HT1080 (cell line): ENCODE results near the gene PLCH1. TPM values are rescaled to one million over a fixed set of nuclear protein-coding genes. Genes with fewer than 3 reads are reported as not detected.
A peak's percentile ranks its signal among the peaks of the same experiment; 100 is the strongest.

Experiments
- DNase-seq: peaks from one replicate; pipeline ENCODE4 v3.0.0-alpha.2; 2015; ENCODE audit warnings: low read depth
- total RNA-seq: library from RNA; depleted of rRNA; stranded (reverse); fragments of >200 nt; shearing (Covaris generic); gene quantifications from 2 replicates; pipeline ENCODE4 v1.2.3, GENCODE V29; 2014

The PLCH1 gene
- total RNA-seq, 1 experiment from 2014 or later: 0.53 TPM

- peak; percentile 72 for DNase-seq
Observed at GRCh38 chr3:155387571-155387970, 357.3 kb downstream of the PLCH1 start.

- no peak for DNase-seq
Observed at GRCh38 chr3:155386919-155387318, 358.0 kb downstream of the PLCH1 start.

GRCh38 chr3:155385896-155386625, 358.8 kb downstream of the PLCH1 start:
- DNase-seq: no peak

GRCh38 chr3:155382396-155383042, 362.4 kb downstream of the PLCH1 start:
- DNase-seq: peak; percentile 80

DNA sequence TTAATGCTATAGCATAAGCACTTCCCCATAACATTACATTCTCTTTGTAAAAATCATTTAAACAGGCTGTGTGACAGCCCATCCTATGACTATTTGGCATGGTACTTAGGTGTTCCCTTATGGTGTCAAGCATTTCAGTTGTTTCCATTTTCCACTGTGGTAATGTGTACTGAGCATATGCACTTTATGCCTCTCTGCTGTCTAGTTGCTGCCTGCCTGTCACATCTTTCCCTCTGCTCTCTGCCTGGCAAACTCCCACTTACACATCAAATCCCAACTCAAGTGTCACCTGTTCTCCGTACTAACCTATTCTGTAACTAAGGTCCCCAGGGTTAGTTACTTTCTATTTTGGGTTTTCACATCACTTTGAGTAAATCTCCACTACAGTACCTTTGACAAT, 367.0 kb downstream of the PLCH1 start:
- no peak for DNase-seq

GRCh38 chr3:155377071-155377470, 367.8 kb downstream of the PLCH1 start:
- DNase-seq: no peak

GRCh38 chr3:155372281-155372680, 372.6 kb downstream of the PLCH1 start:
- DNase-seq: no peak

GRCh38 chr3:155370764-155371503, 373.9 kb downstream of the PLCH1 start:
- no peak for DNase-seq

- DNase-seq: no peak
Observed at GRCh38 chr3:155370198-155370597, 374.7 kb downstream of the PLCH1 start.

- no peak for DNase-seq
Observed at GRCh38 chr3:155369735-155370134, 375.1 kb downstream of the PLCH1 start.

DNA sequence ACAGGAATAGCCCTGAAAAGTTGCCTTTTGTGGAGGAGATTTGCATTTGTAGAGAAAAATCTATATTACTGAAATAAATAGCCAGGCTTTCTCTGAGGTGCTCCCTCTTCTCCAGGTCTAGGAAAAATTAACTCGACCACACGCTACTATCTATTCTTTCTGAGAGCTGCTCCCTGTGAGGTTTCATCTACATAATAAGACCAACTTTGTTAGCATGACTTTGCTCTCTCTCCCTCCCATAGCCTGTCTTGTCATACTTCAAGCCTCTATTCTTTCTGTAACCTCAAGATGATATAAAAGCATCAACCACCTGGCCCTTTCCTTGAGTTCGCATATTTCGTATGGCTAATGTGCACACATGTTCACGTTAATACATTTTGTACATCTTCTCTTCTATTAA, 375.6 kb downstream of the PLCH1 start:
- DNase-seq: no peak

DNA sequence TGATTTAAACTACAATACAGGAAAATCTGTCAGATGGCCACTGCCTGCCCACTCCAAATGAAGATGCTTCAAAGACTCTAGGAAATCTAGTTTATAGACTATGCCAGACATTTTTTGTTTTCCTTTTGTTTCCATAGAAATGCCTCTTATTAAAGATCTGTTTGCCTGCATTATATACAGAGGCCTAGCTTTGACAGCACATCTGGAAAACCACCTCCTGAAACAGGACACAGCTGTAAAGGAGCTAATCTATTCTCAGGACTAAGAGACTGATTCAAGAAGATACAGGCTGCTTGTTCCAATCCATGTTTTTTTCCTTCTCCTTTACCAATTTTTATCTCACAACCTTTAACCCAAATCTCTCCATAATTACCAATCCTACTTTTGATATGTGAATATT, 376.1 kb downstream of the PLCH1 start:
- no peak for DNase-seq

DNA sequence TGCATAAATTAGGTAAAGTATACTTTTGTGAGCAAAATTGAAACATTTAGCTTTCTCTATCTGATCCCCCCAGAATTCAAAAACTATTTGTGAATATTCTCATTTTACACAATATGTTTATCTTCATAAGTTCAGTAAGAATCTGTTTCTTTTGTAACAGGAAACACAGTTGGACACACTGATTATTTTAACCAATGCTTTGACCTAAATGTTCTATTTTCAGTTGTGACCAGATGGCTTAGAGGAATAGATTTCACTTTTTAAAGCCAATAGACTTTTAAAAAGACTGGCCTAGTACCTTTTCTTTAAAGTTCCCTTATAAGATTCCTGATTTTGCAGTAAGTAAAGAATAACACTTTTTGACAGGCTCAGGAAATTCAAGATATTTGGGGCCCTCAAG, 377.4 kb downstream of the PLCH1 start:
- no peak for DNase-seq

DNA sequence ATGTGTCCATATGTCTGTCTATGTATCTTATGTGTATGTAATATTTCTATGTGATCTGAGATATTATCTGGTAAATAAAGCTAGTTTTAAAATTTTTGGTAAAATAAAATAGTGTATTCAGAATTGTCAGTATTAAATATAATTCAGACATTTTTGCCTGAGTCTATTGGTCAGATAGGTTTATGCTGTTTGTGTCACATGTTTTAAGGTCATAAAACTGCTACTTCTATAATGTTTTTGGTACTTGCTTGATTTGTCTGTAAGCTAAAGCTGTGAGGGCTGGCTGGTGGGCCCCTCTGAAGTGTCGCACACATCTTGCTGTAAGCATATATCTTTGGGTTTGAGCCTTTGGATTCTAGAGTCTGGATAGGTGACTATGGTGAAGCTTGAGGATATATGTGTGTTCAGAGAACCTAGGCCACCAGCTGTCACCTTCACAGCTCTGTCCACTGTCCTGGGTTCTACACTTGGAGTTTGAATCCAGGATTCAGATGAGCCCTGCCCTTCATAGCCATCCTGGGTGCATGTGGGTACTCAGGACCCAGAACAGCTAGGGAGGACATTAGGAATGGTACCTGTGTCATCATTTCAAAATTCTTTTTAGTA, 379.6 kb downstream of the PLCH1 start:
- no peak for DNase-seq

GRCh38 chr3:155364492-155364891, 380.4 kb downstream of the PLCH1 start:
- no peak for DNase-seq

GRCh38 chr3:155363690-155364070, 381.2 kb downstream of the PLCH1 start:
- DNase-seq: no peak

GRCh38 chr3:155362808-155363689, 381.8 kb downstream of the PLCH1 start:
- DNase-seq: no peak

DNA sequence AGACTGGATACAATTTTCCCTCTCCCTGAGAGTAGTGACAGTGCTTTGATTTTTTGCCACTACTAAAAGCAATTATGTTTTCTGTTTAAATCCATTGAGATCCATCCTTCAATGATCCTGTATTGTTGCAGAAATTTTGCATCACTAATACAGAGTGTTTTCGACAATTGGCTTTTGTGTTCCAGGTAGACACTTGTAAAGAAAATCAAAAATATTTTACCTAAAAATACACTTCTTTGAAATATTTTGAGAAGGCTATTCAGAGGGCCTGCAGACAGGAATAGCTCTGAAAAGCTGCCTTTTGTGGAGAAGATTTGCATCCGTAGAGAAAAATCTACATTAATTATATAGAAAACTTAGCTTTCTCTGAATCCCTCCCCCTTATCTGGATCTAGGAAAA, 384.6 kb downstream of the PLCH1 start:
- DNase-seq: no peak

- peak; percentile 37 for DNase-seq
Observed at GRCh38 chr3:155356594-155357370, 388.1 kb downstream of the PLCH1 start.

GRCh38 chr3:155354658-155355057, 390.2 kb downstream of the PLCH1 start:
- DNase-seq: no peak
